GM13977 (cell line): ENCODE measurements around the gene AADACL3.

Experiments
- DNase-seq: peaks from one replicate; pipeline ENCODE4 v3.0.0; 2012; ENCODE audit warnings: low spot score
- CTCF ChIP-seq: IDR thresholded peaks from 2 replicates; pipeline ENCODE4 v1.5.1; 2012; ENCODE audit warnings: mild to moderate bottlenecking, control low read depth; ENCODE audit not compliant: insufficient read depth; ENCODE audit errors: extremely low read depth, missing control alignments
- in situ Hi-C: fragments of 300-500 bp; cut with MboI; formaldehyde crosslinking; loops from one replicate; pipeline ENCODE4 v1.12.0; 2022; ENCODE audit warnings: low sequenced_read_pairs, low pct_unique_long_range_greater_than_20kb, mixed read lengths, inconsistent platforms; ENCODE audit not compliant: unreplicated experiment

Gene AADACL3

DNA sequence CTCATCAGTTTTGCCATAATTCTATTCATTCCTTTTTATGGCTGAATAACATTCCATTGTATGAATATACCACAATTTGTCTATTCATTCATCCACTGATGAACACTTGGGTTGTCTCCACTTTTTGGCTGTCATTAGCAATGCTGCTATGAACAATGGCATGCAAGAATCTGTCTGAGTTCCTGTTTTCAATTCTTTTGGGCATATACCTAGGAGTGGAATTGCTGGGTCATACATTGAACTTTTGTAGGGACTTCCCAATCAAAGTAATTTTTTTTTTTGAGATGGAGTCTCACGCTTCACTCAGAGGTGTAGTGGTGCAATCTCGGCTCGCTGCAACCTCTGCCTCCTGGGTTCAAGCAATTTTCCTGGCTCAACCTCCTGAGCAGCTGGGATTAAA, 37.1 kb upstream of the AADACL3 start:
- no peak for DNase-seq
- in situ Hi-C loops: no loop called here
- TF ChIP-seq CTCF: no peak

DNA sequence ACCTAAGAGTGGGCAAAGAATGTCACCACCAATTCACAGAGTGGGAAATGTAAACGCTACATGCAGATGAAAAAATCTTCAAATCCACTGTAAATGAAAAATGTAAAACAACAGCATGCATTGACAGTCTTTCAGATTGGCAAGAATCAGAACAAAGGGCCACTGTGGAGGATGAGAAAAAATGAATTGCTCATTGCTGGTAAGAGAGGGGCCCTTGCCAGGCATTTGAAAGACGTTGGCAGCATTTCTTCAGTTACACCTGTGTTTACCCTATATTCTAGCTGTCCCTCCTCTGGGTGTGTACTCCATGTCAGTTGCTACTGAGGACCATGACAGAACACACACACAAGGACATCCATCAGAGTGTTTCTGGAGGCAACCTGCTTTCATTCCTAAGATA, 25.8 kb upstream of the AADACL3 start:
- no peak for DNase-seq
- no peak for TF ChIP-seq CTCF
- in situ Hi-C loops: no loop called here

DNA sequence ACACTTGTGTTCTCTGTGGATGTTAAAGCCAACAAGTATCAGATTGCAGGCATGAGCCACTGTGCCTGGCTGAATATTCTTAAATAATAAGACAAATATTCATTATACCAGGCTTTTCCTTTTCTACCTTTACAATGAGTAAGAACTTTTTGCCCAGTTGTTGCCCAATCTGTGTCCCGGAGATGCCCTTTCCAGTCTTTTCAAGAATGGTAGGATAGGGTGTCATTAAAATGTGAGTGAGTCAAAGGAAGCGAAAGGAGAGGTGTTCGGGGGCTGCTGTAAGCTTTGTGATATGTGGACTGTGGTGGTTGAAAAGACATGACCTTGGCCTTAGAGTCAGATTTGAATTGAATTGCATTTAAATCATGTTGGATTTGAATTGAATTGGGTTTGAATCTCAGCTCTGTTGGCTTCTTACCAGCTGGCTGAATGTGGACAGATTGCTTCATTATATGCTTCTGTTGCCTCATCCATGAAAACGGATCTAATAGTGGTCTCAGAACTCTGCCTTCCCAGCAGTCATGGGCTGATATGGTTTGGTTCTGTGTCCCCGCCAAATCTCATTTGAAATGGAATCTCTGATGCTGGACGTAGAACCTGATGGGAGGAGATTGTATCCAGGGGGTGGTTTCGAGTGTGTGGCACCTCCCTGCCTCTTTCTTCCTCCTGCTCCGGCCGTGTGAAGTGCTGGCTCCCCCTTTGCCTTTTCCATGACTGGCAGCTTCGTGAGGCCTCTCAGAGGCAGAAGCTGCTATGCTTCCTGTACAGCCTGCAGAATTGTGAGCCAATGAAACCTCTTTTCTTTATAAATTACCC, 22.7 kb upstream of the AADACL3 start:
- TF ChIP-seq CTCF: no peak
- no peak for DNase-seq
- in situ Hi-C loops: no loop called here

DNA sequence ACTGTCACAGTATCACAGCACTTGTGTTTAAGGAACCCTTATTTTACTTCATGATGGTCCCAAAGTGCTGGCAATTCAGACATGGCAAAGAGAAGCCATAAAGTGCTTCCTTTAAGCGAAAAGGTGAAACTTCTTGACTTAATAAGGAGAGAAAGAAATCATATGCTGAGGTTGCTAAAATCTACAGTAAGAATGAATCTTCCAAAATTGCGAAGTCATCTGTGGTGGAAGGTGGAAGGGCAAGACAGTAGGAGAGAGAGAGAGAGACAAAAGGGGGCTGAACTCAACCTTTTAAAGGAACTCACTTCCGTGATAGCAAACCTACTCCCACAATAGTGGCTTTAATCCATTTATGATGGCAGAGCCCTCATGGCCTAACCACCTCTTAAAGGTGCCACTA, 19.3 kb upstream of the AADACL3 start:
- in situ Hi-C loops: no loop called here
- no peak for TF ChIP-seq CTCF
- no peak for DNase-seq

DNA sequence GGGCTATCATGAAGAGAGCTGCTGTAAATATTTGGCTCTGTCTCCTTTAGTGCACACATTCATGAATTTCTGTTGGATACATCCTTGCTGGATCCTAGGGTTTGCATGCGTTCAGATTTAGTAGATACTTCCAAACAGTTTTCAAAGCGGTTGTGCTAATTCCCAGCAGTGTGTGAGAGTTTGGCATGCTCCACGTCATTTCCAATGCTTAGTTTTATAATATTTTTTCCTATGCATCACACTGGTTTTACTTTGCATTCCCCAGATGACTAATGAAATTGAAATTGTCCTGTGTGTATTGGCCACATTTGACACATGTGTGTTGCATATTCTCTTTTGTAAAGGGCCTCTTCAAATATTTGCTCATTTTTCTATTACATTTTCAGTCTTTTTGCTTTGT, 18.5 kb upstream of the AADACL3 start:
- no peak for TF ChIP-seq CTCF
- in situ Hi-C loops: no loop called here
- no peak for DNase-seq

- in situ Hi-C loops: no loop called here
- DNase-seq: no peak
- TF ChIP-seq CTCF: no peak
Observed at GRCh38 chr1:12703821-12704451, 12.0 kb upstream of the AADACL3 start.
